ENCODE data around the gene KCNE5.
"Not testable (repeated sequence)": the region's sequence is repeated elsewhere in the genome, so short reads cannot be mapped to it uniquely, and the experiment has no call there.

Gene KCNE5

DNA sequence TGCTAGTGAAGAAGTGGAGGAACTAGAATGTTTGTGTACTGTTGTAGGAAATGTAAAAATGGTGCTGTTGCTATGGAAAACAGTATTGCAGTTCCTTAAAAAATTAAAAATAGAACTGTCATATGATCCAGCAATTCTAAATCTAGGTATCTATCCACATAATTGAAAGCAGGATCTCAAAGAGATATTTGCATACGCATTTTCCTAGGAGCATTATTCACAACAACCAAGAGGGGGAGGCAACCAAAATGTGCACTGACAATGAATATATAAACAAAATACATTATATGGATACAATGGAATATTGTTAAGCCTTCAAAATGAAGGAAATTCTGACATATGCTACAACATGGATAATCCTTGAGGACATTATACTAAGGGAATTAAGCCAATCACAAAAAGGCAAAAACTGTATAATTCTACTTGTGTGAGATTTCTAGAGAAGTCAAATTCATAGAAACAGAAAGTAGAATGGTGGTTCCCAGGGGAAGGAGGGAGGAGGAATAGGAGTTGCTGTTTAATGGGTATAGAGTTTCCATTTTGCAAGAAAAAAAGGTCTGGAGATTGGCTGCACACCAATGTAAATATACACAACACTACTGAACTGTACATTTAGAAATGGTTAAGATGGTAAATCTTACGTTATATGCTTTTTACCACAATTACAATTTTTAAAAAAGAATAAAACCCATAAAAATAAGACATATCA lies 35.6 kb upstream of the KCNE5 start:
- H2BK120ac ChIP-seq (ENCODE audit: insufficient read depth, low read length, poor library complexity): no peak overlapping the region
- no peak overlapping the region for H4K12ac ChIP-seq (ENCODE audit: low read depth, low read length)

GRCh38 chrX:109658391-109658790 lies 33.4 kb upstream of the KCNE5 start:
- Histone ChIP-seq H3K18ac (ENCODE audit: low read length) (no peak overlapping the region), H2BK5ac (ENCODE audit: low read depth, low read length, poor library complexity) (no peak overlapping the region), H3K9ac (ENCODE audit: low read length) (no peak overlapping the region), H2AFZ (ENCODE audit: insufficient read depth, low read length, poor library complexity) (no peak overlapping the region), H3K4me2 (ENCODE audit: low read length) (no peak overlapping the region), H3K9me3 (ENCODE audit: insufficient read depth, low read depth, low read length) (no peaks in the 10 kb centered on the region), H3K27ac (ENCODE audit: low read depth, low read length) (no peak overlapping the region), H4K91ac (ENCODE audit: low read depth, low read length) (no peak overlapping the region), H4K8ac (ENCODE audit: low read depth, low read length) (no peak overlapping the region), H3K79me1 (ENCODE audit: low read length) (no peaks in the 10 kb centered on the region), H3K27me3 (ENCODE audit: insufficient read depth, low read length) (no peaks in the 10 kb centered on the region), H4K12ac (ENCODE audit: low read depth, low read length) (no peak overlapping the region), H2BK12ac (ENCODE audit: low read length) (no peak overlapping the region), H2AK5ac (ENCODE audit: low read length) (no peak overlapping the region), H3K4ac (ENCODE audit: low read depth, low read length) (no peak overlapping the region), H3K14ac (ENCODE audit: low read length) (no peak overlapping the region), H3K79me2 (ENCODE audit: control insufficient read depth, insufficient read depth, low read length, poor library complexity) (no peaks in the 10 kb centered on the region), H3K4me1 (ENCODE audit: control insufficient read depth in 1 of 2, insufficient read depth in 2 of 2, low read length in 2 of 2) (no peaks in the 10 kb centered on the region), H2BK120ac (ENCODE audit: insufficient read depth, low read length, poor library complexity) (no peak overlapping the region), H3K23ac (ENCODE audit: low read length) (no peak overlapping the region), H3K4me3 (ENCODE audit: low read depth, low read length) (no peak overlapping the region), H3K36me3 (ENCODE audit: control insufficient read depth in 1 of 2, insufficient read depth in 2 of 2, low read length in 2 of 2) (peaks cover 1 to 6% of the 10 kb centered on the region in 2 experiments)
- DNase-seq: no peak
- no CpG with 5 or more reads among the region's 1 CpG for WGBS (ENCODE audit: extremely low coverage, insufficient coverage, insufficient read length)

More for the DNA sequence above, 35.6 kb upstream of the KCNE5 start:
- Histone ChIP-seq H3K23ac (ENCODE audit: low read length) (no peak overlapping the region), H2AFZ (ENCODE audit: insufficient read depth, low read length, poor library complexity) (no peak overlapping the region), H3K79me1 (ENCODE audit: low read length) (no peaks in the 10 kb centered on the region), H3K36me3 (ENCODE audit: control insufficient read depth in 1 of 2, insufficient read depth in 2 of 2, low read length in 2 of 2) (peaks cover 1 to 6% of the 10 kb centered on the region in 2 experiments), H3K27ac (ENCODE audit: low read depth, low read length) (no peak overlapping the region), H3K14ac (ENCODE audit: low read length) (no peak overlapping the region), H2AK5ac (ENCODE audit: low read length) (no peak overlapping the region), H3K4me3 (ENCODE audit: low read depth, low read length) (no peak overlapping the region), H3K79me2 (ENCODE audit: control insufficient read depth, insufficient read depth, low read length, poor library complexity) (no peaks in the 10 kb centered on the region), H3K4ac (ENCODE audit: low read depth, low read length) (no peak overlapping the region), H4K91ac (ENCODE audit: low read depth, low read length) (no peak overlapping the region), H4K8ac (ENCODE audit: low read depth, low read length) (no peak overlapping the region), H3K9ac (ENCODE audit: low read length) (no peak overlapping the region), H3K18ac (ENCODE audit: low read length) (no peak overlapping the region), H2BK5ac (ENCODE audit: low read depth, low read length, poor library complexity) (no peak overlapping the region), H3K4me2 (ENCODE audit: low read length) (no peak overlapping the region), H3K27me3 (ENCODE audit: insufficient read depth, low read length) (no peaks in the 10 kb centered on the region), H3K4me1 (ENCODE audit: control insufficient read depth in 1 of 2, insufficient read depth in 2 of 2, low read length in 2 of 2) (no peaks in the 10 kb centered on the region), H3K9me3 (ENCODE audit: insufficient read depth, low read depth, low read length) (no peaks in the 10 kb centered on the region), H2BK12ac (ENCODE audit: low read length) (no peak overlapping the region)
- DNase-seq: no peak
- no CpG with 5 or more reads among the region's 2 CpGs for WGBS (ENCODE audit: extremely low coverage, insufficient coverage, insufficient read length)

- not testable (repeated sequence) for H2AK5ac ChIP-seq (ENCODE audit: low read length); H3K27ac ChIP-seq (ENCODE audit: low read depth, low read length); H2AFZ ChIP-seq (ENCODE audit: insufficient read depth, low read length, poor library complexity); H2BK120ac ChIP-seq (ENCODE audit: insufficient read depth, low read length, poor library complexity); H3K18ac ChIP-seq (ENCODE audit: low read length); H3K36me3 ChIP-seq (ENCODE audit: control insufficient read depth in 1 of 2, insufficient read depth in 2 of 2, low read length in 2 of 2); H3K9ac ChIP-seq (ENCODE audit: low read length); H3K79me1 ChIP-seq (ENCODE audit: low read length); H2BK5ac ChIP-seq (ENCODE audit: low read depth, low read length, poor library complexity); H3K4me3 ChIP-seq (ENCODE audit: low read depth, low read length); H3K4me1 ChIP-seq (ENCODE audit: control insufficient read depth in 1 of 2, insufficient read depth in 2 of 2, low read length in 2 of 2); H4K12ac ChIP-seq (ENCODE audit: low read depth, low read length); H4K8ac ChIP-seq (ENCODE audit: low read depth, low read length); H3K4me2 ChIP-seq (ENCODE audit: low read length); H3K14ac ChIP-seq (ENCODE audit: low read length); H4K91ac ChIP-seq (ENCODE audit: low read depth, low read length); H3K79me2 ChIP-seq (ENCODE audit: control insufficient read depth, insufficient read depth, low read length, poor library complexity); DNase-seq; H2BK12ac ChIP-seq (ENCODE audit: low read length); H3K23ac ChIP-seq (ENCODE audit: low read length); H3K4ac ChIP-seq (ENCODE audit: low read depth, low read length); H3K27me3 ChIP-seq (ENCODE audit: insufficient read depth, low read length); H3K9me3 ChIP-seq (ENCODE audit: insufficient read depth, low read depth, low read length)
- no CpG with 5 or more reads among the region's 4 CpGs for WGBS (ENCODE audit: extremely low coverage, insufficient coverage, insufficient read length)
These were observed 32.4 kb upstream of the KCNE5 start for GRCh38 chrX:109657364-109657763.

DNA sequence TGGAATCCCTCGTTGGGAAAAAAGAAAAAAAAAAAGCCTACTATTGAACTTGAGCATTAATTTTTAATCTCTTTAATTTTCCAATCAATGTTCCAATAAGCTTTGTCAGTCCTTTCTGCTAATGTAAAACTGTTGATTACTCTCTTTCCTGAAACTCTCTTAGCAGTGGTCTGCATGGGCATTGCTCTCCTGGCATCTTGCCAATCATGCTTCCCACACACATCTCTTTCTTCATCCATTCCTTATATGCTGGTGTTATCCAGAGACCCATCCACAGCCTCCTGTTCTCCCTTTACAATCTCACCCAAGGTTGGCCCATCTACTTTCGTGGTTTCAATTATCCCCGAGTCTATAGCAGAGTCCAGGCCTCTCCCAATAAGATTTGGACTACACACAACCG lies 31.8 kb upstream of the KCNE5 start:
- Histone ChIP-seq H3K27me3 (ENCODE audit: insufficient read depth, low read length) (no peaks in the 10 kb centered on the region), H4K8ac (ENCODE audit: low read depth, low read length) (no peak overlapping the region), H2AK5ac (ENCODE audit: low read length) (no peak overlapping the region), H4K12ac (ENCODE audit: low read depth, low read length) (no peak overlapping the region), H3K9ac (ENCODE audit: low read length) (no peak overlapping the region), H3K23ac (ENCODE audit: low read length) (no peak overlapping the region), H3K4me2 (ENCODE audit: low read length) (no peak overlapping the region), H2BK12ac (ENCODE audit: low read length) (no peak overlapping the region), H4K91ac (ENCODE audit: low read depth, low read length) (no peak overlapping the region), H3K79me2 (ENCODE audit: control insufficient read depth, insufficient read depth, low read length, poor library complexity) (no peaks in the 10 kb centered on the region), H3K18ac (ENCODE audit: low read length) (no peak overlapping the region), H3K36me3 (ENCODE audit: control insufficient read depth in 1 of 2, insufficient read depth in 2 of 2, low read length in 2 of 2) (peaks cover 1 to 4% of the 10 kb centered on the region in 2 experiments), H3K4me3 (ENCODE audit: low read depth, low read length) (no peak overlapping the region), H2AFZ (ENCODE audit: insufficient read depth, low read length, poor library complexity) (no peak overlapping the region), H3K4me1 (ENCODE audit: control insufficient read depth in 1 of 2, insufficient read depth in 2 of 2, low read length in 2 of 2) (no peaks in the 10 kb centered on the region), H3K79me1 (ENCODE audit: low read length) (no peaks in the 10 kb centered on the region), H3K4ac (ENCODE audit: low read depth, low read length) (no peak overlapping the region), H3K27ac (ENCODE audit: low read depth, low read length) (no peak overlapping the region), H3K14ac (ENCODE audit: low read length) (no peak overlapping the region), H3K9me3 (ENCODE audit: insufficient read depth, low read depth, low read length) (no peaks in the 10 kb centered on the region), H2BK5ac (ENCODE audit: low read depth, low read length, poor library complexity) (no peak overlapping the region), H2BK120ac (ENCODE audit: insufficient read depth, low read length, poor library complexity) (no peak overlapping the region)
- no CpG with 5 or more reads among the region's 4 CpGs for WGBS (ENCODE audit: extremely low coverage, insufficient coverage, insufficient read length)
- no peak for DNase-seq
